HL-60/S4 treated with retinoic acid at 250 ng/mL for 4 days and 3 days (cell line): ENCODE measurements around the gene STOML1.

Source experiments
- in situ Hi-C: fragments of 300-500 bp; cut with MboI; formaldehyde crosslinking; loops from 2 replicates; pipeline ENCODE4 v1.7.0; 2022; ENCODE audit warnings: low sequenced_read_pairs

STOML1 gene

GRCh38 chr15:74019734-74020133 is 27.6 kb upstream of the STOML1 start:
- in situ Hi-C loops, result no loop called here

GRCh38 chr15:74013374-74013894 is 21.3 kb upstream of the STOML1 start:
- in situ Hi-C loops, result no loop called here

GRCh38 chr15:74011610-74012009 is 19.5 kb upstream of the STOML1 start:
- in situ Hi-C loops, result no loop called here

GRCh38 chr15:74010929-74011540 is 18.9 kb upstream of the STOML1 start:
- in situ Hi-C loops, result no loop called here

GRCh38 chr15:74008901-74009300 is 16.8 kb upstream of the STOML1 start:
- in situ Hi-C loops, result no loop called here

GRCh38 chr15:74007820-74008371 is 15.8 kb upstream of the STOML1 start:
- in situ Hi-C loops, result no loop called here

GRCh38 chr15:74006774-74007639 is 14.9 kb upstream of the STOML1 start:
- in situ Hi-C loops, result no loop called here

GRCh38 chr15:73997986-73998385 is 5.9 kb upstream of the STOML1 start:
- in situ Hi-C loops, result no loop called here

GRCh38 chr15:73996939-73997338 is 4.8 kb upstream of the STOML1 start:
- in situ Hi-C loops, result no loop called here

- in situ Hi-C loops, result no loop called here
These were observed 4.2 kb upstream of the STOML1 start for GRCh38 chr15:73996267-73996666.

GRCh38 chr15:73994912-73995622 is 3.0 kb upstream of the STOML1 start:
- in situ Hi-C loops, result no loop called here

- in situ Hi-C loops, result no loop called here
These were observed 2.4 kb upstream of the STOML1 start, which contains the start of gene PML for GRCh38 chr15:73994413-73994883. Gene PML (plus strand): TSS chr15:73994716. CDS start chr15:73994813, 97 bp downstream.

- in situ Hi-C loops, result no loop called here
These were observed 1.3 kb upstream of the STOML1 start for GRCh38 chr15:73993211-73993994.

GRCh38 chr15:73992594-73992898 is 451 bp upstream of the STOML1 start:
- in situ Hi-C loops, result no loop called here

- in situ Hi-C loops, result no loop called here
These were observed 835 bp downstream of the STOML1 start for GRCh38 chr15:73991260-73991659.

- in situ Hi-C loops, result no loop called here
These were observed 1.7 kb downstream of the STOML1 start for GRCh38 chr15:73990250-73991005.

- in situ Hi-C loops, result no loop called here
These were observed 2.9 kb downstream of the STOML1 start for GRCh38 chr15:73989001-73989798.

- in situ Hi-C loops, result no loop called here
These were observed 3.6 kb downstream of the STOML1 start for GRCh38 chr15:73988445-73988969.
